ENCODE measurements around the gene ASB13. TPM values are rescaled to one million over a fixed set of nuclear protein-coding genes. Genes with fewer than 3 reads are reported as not detected.

The ASB13 gene
- total RNA-seq, 1 donor from 2014 or later = 15.3 TPM

DNA sequence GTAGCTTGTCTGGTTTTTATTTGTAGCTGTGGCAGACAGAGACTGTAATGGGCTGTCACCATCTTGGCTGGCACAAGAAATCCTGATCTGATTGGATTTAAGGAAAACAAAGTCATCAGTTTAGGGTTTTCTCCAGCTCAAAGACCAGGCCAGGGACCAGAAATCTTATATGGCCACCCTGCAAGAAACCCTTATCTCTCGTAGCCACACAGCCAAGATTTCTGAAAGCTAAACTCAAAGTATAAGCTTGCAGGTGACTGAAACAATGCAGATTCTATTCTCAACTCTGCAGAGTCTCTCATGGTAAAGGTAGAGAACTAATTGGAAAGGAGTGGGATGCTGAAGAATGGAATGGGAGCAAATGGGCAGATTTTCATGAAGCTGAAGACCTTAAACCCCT lies 3.2 kb upstream of the ASB13 start:
- no peak for ATAC-seq

DNA sequence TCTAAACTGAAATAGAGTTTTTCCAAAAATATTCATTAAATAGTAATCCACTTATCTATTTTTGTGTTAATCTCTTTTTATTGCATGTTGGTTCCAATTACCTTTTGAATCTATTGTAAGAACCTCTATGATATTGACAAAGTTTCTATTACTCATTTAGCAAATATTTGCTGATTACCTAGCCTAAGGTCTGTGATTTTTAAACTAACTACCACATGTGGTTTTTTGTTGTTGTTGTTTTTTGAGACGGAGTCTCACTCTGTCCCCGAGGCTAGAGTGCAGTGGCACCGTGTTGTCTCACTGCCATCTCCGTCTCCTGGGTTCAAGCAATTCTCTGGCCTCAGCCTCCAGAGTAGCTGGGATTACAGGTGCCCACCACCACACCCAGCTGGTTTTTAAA lies 2.0 kb upstream of the ASB13 start:
- ATAC-seq = no peak

DNA sequence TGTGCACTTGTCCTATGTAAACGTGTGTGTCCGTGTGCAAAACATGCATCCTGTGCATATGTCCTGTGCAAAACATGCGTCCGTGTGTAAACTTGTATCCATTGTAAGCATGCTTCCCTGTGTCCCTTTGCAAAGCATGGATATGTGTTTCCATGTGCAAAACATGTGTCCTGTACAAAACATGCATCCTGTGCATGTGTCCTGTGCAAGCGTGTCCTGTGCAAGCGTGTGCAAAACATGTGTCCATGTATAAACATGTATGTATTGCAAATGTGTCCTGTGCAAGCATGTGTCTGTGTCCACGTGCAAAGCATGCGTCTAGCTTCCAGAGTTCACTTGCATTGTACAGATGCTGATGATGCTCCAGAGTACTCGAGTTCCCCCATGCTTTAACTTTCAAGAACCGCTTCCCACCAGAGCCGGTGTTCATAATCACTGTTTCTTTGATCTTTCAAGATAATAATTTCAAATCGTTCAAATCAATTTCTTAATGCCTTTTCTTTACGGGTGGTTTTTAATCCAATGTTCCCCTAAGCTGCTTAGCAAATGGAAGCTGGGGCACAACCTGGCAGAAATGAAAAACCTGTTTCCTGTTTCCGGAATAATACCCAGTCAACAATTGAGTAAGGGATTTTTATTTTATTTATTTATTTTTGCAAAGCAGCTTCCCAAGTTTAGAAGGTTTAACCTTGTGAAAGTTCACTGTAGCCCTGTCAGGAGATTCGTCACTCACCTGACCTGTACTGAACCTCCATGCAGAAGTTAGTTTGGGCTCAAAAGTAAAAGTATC lies 641 bp upstream of the ASB13 start:
- no peak for ATAC-seq

DNA sequence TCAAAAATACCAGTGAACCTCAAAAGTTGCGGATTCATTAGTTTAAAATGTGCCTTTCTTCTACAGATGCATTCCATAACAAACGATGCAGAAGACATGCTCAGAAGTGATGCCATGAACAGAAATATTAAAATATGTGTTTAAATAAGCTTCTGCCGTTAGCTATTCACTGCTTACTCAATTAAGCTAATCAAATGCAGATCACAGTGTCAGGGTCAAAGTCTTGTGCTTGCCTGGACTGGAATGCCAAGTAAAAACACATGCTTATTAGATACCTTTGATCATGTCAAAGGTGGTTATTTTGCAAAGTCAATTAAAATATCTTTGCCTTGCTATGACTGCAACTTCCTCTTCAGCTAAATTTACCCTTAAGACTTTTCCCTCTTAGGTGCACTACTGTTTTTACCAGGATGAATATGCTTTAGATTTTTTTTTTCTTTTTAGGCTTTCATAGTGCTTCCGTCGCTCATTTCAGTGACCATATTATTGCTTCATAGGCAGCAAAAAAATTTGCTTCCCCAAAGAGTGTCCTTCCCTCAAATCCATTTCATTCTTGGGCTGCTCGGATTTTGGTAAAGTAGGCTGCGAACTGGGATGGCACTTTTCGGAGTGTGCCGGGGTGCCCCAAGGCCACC lies 905 bp downstream of the ASB13 start:
- ATAC-seq = no peak

DNA sequence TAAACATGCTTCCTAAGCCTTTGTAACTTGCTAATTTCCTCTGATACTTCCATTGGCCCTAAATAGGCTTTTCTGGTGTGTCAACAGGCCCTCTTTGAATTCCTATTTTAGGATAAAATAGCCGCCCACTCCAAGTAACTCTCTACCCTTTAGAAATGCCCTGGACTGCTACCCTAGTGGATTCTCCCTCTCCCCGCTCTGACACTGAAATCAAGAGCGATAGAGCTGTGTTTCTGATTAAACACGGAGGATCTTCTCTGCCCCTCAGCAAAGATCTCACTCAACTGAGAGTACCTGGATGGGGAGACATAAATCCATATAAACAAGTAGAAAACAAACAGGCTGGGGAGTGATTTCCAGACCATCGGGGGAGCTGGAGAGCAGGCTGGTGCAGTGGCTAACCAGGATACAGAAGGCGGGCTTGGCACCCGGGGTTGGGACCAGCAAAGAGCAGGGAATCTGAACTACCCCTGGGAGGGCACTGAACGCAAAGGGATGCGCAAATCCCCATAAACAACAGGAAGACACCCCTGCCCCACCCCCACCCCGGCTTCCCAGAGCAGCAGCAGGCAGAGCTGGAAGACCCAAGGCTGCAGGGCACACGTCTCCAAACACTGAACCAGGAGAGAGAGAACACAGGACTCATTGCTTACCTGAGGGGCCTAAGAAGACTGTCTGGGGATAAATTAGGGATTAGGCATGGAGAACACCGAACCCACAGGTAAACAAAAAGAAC lies 2.5 kb downstream of the ASB13 start:
- ATAC-seq = no peak

DNA sequence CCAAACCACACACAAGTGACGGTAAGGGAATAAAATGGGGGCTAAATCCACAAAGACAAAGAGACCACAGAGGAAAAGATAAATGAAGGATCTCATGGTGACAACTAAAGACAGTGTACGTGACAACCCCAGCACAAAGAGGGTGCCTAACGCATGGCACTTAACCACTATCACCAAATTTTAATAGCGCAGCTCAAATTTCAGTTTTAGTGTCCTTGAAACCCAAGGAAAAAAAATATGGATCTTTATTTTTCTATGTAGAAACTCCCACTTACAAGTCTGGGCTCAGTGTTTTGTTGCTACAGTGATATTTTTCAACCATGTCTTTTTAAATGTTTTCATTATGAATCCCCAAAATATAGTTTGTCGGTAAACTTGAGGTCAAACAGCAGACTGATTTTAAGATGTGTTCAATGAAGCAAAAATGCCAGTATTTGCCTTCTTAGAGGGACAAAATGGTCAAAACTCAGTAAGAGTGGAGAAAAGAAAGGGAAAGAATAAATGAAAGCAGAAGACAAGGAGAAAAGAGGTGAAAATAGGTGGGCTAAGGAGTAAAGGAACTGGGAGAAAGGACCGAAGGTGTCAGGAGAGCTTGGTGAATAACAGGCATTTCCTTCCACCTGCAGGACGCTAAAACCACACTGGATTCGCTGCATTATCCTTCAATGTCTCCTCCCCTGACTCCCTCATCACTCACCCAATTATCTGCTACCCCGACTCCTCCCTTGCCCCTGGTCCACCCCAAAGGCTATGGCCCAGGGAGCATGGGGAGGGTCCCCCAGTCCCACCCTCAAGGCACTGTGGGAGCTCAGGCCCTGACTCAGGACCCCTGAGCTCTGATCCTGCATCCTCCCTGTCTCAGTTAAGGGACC lies 3.5 kb downstream of the ASB13 start:
- ATAC-seq = no peak

DNA sequence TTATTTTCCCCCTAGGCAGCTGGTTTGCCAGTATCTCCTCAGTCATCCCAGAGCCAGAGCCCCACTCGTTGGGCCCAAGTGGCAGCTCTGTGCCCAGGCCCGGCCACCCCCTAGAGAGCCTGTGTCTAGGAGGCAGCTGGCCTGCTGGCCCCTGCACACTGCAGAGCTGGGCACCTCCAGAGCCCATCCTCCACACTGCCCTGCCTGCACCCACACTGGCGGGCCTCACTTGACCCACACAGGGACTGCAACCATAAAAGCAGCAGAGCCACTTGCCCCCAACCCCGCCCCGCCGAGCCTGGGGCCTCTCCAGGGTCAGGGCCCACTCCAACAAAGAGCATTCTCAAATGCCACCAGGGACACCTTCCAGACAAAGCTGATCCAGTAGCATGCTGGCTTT lies 5.4 kb downstream of the ASB13 start:
- ATAC-seq = no peak

DNA sequence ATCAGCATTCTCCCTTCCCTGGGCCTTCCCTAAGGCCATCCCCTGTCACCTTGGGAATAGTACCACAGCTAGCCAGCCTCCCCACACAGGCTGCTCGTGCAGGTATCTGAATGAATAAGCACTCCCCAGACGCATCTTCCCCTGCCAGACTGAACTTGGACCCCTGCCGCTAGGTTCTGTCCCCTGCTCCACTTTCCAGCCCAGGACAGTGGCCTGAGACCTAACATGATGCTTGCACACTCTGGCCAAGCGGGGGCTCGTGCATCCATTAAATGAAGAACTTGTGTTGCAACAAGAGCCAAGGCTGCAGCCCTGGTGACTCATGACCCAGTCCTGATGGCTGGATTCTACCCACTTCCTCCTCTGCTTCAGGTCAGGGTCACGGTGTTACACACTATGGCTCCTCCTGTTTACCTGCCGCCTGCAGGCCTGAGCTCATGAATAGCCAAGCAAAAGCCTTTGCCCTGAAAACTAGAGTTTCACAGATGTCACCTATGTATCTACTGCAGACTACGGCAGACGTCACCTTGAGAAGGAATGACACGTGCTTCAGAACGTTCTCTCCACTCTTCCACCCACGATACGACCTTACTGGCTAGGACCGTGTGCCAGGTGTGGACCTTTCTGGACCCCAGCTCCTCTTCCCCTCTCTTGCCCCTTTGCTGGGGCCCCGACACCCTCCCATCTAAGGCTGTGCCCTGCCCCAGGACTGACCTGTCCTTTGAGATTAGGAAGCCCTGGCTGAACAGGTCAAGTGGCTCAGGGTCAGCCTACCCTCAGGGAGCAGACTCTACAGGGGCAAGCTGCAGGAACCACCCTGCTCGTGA lies 6.5 kb downstream of the ASB13 start:
- peak; percentile 95 for ATAC-seq

DNA sequence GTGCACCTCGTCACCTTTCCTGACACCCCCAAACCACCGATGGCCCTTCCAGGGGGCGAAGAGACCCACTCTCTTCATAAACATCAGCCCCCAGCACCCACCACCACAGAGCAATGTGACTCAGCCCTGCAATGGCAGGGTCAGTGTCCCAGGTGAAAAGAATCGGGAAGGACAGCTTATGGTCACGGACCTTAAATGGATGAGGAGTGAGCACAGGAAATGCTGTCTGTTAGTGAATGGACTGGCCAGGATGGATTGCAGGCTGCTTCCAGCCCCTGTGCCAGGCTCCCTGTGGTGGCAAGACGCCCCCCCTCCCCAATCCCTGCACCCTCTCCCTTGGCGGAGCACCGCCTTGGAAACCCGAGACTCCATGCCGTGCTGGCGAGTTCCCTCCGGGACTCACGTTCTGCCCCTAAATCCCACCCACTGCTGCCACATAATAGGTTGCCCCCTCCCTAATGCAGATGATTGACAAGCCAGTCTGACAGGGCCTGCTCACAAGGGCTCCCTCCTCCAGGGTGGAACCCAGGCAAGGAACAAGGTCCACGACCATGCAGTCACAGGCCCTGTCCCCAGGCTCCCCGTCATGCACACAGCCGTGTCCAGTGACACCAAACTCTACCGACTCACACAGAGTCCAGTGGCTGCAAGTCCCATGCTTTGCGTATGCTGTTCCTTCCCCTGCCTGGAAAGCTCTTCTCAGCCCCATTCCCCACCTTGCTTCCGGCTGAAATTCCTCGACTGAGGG lies 7.3 kb downstream of the ASB13 start:
- ATAC-seq = no peak

DNA sequence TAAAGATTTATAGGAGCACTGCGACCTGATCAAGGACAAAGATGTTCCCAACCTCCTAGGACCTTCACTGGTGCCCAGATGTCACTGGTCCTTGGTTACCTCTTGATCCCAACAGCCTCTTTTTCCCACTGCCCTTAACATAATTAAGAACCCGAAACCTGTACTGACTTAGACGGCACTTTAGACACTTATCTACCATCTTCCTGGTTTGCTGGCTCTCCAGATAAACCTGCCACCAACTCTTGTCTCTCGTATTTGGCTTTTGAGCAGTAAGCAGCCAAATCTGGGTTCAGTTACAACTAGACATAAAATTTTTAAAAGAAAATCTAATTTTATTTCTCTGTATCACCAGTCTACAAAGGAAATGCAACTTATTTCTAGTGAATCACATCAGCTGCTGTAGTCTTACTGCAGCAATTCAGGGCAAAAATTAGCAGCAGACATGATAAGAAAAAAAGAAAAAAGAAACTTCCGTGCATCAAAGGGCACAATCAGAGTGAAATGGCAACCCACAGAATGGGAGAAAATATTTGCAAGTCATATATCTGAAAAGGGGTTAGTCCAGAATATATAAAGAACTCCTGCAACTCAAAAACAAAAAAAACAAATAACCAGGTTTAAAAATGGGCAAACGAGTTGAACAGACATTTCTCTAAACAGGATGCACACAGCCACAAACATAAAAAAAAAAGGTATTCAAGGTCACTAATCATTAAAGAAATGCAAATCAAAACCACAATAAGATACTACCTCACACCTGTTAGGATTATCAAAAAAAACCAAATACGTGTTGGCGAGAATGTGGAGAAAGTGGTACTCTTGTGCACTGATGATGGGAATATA lies 9.4 kb downstream of the ASB13 start:
- ATAC-seq = no peak

DNA sequence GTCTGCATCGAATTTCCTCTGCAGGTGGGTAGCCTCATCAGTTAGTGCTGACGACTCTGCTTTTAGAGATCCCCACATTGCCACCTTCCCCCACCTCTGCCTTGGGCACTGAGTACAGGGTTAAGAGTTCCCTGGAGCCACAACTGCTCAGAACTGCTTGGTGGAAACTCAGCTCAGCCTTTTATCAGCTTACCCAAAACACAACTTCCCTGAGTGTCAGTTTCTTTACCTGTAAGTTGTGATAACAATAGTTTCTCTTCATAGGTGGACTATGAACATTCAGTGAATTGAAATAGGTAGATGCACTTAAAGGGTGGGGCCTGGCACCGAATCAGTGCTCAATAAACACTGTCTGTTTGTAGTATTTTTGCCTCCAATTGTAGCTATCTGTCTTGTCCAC lies 11.3 kb downstream of the ASB13 start:
- no peak for ATAC-seq

DNA sequence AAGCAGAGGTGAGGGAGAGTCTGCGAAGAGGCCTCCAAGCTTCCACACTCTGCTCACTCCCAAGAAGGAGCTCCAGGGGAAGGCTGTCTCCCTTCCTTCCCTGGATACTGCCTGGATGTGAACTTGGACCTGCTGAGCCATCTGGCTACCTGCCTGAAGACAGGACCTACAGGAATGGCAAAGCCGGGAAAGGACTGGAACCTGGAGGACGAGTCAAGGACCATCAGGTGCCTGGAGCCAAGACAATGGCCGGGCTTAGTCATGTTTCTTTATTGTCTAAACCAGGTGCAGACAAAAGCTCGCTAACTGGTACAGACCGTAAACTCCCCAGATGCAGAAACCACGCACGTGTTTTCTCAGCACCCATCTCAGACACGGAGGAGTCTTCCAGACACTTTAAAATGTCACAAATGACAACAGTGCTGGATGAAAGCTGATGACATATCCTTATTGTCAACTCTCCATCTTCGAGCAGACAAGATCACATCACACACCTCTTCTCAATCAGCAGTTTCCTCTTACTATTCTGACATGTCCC lies 12.1 kb downstream of the ASB13 start:
- peak; percentile 81 for ATAC-seq

DNA sequence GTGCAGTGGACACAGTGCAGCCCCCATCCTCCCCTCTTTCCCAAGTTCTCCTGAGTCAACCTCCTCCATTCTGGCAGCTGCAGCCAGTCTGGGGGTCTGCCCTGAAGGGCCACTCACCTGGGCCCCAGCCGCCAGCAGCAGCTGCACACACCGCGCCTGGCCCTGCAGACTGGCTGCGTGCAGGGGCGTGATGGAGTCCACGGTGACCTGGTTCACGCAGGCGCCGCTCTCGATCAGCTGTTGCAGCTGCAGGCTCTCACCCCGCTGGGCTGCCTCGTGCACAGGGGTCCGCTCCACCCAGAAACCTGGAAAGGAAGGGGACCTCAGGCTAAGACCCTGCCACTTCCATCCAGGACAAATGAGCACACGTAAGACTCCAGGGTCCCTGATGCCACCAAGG lies 13.6 kb downstream of the ASB13 start:
- ATAC-seq = peak; percentile 4

DNA sequence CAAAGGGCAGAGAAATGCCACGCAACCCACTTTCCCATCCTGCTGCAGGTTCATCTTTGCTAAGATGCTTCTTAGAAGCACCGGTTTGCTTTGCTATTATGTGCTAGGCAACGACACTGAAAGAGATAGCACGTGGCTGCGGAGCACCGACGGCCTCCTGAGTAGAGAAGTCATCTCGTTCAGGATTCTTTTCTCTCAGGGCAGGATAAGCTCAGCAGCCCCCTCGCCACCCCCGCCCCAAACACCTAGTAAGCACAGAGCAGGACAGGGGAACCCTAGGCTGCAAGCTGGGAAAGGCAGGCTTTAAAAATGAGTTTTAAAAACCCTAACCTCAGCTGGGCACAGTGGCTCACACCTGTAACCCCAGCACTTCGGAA lies 15.0 kb downstream of the ASB13 start:
- no peak for ATAC-seq

DNA sequence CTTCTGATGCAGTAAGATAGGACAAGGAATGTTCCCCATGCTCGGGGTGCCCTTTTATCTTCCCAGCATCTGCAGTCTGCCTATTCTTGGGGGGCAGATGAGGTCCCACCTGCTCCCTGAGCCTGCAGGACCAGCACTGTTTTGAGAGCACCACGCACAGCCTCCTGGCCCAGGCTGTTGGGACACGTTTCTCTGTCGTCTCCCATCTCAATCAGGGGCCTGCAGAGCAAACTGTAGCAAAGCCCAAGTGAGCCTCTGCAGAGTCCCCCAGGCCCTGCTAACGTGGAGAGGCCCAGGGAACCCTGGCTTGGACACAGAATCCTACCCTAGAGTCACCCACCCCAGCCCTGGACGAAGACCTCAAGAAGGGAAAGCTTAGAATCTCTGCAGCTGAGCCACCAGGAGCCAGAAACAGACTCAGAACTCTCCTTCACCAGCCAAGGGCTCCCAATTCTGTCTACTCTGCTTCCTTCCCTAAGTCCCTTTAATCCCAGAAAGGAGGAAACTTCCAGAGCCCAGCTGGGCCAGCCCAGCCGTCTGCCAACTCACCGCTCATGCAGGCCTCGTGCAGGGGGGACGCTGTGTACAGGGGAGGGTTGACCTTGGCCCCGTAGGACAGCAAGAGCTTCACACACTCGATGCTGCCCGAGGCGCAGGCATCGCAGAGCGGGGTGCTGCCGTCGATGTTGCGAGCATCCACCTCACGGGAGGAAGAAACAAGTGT lies 15.6 kb downstream of the ASB13 start:
- no peak for ATAC-seq

DNA sequence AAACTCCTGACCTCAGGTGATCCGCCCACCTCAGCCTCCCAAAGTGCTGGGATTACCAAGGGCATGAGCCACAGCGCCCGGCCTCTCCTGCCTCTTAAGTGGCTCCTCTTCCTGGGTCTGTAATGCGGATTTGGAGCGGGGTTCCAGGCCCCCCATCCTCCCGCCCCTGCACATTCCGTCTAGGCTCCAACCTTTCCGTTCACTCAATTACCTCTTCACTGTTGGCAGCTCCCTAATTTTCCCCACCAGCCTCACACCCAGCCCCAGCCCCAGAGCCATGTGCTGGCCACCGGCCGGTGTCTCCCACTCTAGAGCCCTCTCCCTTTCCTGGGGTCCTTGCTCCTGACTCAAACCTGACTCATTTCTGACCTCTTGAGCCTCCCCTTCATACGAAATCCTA lies 16.6 kb downstream of the ASB13 start:
- ATAC-seq = no peak

DNA sequence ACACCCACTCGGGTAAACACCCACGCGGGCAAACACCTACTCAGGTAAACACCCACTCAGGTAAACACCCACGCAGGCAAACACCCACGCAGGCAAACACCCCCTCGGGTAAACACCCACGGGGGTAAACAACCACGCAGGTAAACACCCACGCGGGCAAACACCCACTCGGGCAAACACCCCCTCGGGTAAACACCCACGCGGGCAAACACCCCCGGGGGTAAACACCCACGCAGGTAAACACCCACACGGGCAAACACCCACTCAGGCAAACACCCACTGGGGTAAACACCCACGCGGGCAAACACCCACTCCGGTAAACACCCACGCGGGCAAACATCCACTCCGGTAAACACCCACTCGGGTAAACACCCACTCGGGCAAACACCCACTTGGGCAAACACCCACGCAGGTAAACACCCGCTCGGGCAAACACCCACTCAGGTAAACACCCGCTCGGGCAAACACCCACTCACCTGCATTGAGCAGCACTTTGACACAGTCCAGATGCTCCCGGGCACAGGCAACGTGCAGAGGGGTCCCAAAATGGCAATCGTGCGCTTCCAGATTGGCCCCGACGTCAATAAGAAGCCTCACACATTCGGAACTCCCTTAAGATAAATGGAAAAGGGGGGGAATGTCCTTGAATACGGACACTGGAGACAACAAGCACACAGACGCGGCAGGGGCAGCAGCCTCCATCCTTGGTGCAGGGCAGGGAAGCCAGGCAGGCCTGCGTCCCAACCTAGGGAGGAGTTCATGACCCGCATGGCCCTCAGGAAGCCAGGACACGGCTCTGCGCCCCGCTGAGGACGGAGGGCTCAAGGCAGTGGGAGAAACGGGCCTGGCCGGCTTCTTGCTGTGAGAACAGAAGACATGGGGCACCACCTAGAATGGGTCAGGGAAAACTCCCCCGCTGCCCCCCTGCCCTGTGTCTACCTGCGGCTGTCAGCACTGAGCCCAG lies 17.6 kb downstream of the ASB13 start:
- ATAC-seq = no peak
